ENCODE results near the gene CLCN1. TPM values are rescaled to one million over a fixed set of nuclear protein-coding genes. Genes with fewer than 3 reads are reported as not detected.
"Not testable (repeated sequence)": the region's sequence is repeated elsewhere in the genome, so short reads cannot be mapped to it uniquely, and the experiment has no call there.

The CLCN1 gene
- total RNA-seq, 4 donors from 2014 or later = 0.64 TPM; not detected in 3

DNA sequence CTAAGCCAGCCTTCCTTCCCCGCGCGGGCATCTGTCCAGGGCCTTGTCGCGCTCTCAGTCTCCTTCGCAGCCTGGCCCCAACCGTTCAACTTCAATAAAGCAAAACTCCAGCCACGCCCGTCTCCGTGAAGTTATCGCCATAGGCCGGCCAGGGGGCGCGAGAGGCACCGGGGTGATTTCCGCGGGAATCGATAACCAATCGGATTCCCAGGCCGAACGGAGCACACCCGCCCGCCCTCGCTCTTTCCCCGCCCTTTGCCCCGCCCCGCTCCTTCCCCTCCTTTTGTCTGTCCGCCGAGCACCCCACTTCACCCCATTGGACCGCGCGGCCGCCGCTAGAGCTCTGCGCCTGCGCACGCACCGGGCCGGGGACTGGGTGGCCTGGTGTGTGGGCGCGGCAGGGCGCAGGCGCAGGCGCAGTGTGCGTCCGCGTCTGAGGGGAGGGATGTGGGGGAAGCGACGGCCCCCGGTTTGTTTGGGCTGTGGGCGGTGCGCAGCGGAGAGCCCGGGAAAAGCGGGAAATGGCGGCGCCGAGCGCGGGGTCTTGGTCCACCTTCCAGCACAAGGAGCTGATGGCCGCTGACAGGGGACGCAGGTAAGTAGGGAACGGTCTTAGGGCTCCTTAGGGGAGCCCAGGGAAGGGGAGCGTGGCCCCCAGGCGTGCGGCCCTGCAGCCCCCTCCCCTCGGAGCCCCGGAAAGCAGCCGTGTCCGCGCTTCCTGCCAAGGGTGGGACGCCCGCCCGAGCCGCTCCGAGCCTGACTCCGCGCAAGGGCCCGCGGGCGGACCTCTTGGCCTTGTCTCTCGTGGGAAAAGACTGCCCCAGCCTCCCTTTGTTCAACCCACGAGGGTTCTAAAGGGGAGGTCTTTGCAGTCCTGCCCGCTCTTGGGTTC lies 27.7 kb upstream of the CLCN1 start, which contains the start of gene CASP2:
CASP2 (plus strand) TSS at position 417 of the 892 bp plus-strand sequence; CDS start at position 522, 105 bp downstream.
- Histone ChIP-seq H3K4me3 (peak within 1 kb of the TSS; percentile 84), H3K36me3 (peaks cover 19% of the 10 kb centered on the region), H3K4me1 (peaks cover 44% of the 10 kb centered on the region), H3K27me3 (no peaks in the 10 kb centered on the region), H3K27ac (peak within 1 kb of the TSS; percentile 90), H3K9me3 (no peaks in the 10 kb centered on the region)
- TF ChIP-seq EP300 (IDR thresholded peaks at IDR 0.05) = no peak
- peak; percentile 13 to 36 for TF ChIP-seq POLR2A (IDR thresholded peaks at IDR 0.05)
- peak in 2 of 3 donors; percentile 5 to 36 for TF ChIP-seq POLR2AphosphoS5 (IDR thresholded peaks at IDR 0.05)
- TF ChIP-seq, protein P1, sequence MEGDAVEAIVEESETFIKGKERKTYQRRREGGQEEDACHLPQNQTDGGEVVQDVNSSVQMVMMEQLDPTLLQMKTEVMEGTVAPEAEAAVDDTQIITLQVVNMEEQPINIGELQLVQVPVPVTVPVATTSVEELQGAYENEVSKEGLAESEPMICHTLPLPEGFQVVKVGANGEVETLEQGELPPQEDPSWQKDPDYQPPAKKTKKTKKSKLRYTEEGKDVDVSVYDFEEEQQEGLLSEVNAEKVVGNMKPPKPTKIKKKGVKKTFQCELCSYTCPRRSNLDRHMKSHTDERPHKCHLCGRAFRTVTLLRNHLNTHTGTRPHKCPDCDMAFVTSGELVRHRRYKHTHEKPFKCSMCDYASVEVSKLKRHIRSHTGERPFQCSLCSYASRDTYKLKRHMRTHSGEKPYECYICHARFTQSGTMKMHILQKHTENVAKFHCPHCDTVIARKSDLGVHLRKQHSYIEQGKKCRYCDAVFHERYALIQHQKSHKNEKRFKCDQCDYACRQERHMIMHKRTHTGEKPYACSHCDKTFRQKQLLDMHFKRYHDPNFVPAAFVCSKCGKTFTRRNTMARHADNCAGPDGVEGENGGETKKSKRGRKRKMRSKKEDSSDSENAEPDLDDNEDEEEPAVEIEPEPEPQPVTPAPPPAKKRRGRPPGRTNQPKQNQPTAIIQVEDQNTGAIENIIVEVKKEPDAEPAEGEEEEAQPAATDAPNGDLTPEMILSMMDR (IDR thresholded peaks at IDR 0.05) = peak; percentile 14 to 39
- WGBS = 5% methylated on average over 52 of the region's 84 CpGs
- peak; percentile 98 for DNase-seq (ENCODE audit: low spot score in 2 of 2)

DNA sequence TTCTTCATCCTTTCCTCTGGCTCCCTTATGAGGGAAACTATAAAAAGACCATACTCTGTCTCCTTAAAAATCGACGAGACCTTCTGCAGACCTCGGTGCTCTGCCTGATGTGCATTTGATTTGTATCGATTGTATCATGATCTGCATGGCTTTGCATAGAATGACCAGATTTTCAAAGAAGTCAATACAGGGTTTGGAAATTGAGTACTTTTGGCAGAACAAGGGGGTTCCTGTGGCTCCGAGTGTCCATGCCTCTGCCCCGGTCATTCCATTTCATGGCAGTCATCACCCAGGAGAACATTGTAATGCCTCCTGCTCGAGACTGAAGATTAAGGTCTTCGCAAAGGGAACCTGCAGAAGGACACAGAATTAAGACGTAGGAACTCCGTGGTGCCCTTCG lies 27.1 kb upstream of the CLCN1 start:
- TF ChIP-seq, protein P1 (IDR thresholded peaks at IDR 0.05) = no peak
- TF ChIP-seq POLR2AphosphoS5 (IDR thresholded peaks at IDR 0.05) (no peak), POLR2A (IDR thresholded peaks at IDR 0.05) (no peak), EP300 (IDR thresholded peaks at IDR 0.05) (no peak)

DNA sequence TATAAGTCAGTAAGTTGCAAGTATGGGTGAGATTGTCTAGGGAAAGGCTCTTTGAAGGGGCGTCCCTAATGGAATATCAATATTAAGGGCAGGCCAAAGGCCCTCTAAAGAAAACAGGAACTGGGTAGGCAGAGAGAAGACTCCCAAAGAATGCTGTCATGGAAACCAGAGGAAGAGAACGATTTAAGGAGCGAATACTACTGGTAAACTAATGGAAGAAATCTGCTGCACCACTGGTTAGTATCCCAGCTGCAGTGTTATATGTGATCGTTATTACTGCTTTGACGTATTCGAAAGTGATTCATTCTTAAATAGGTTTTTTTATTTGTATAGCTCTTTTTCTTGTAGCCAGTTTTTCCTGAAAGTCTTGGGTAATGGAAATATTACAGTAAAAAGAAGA lies 26.5 kb upstream of the CLCN1 start:
- peaks cover 44% of the 10 kb centered on the region for H3K4me1 ChIP-seq
- 12% methylated on average over 6 of the region's 6 CpGs for WGBS
- no peak for DNase-seq (ENCODE audit: low spot score in 2 of 2)
- H3K27ac ChIP-seq = peak overlapping the region; percentile 90
- no peaks in the 10 kb centered on the region for H3K9me3 ChIP-seq
- H3K4me3 ChIP-seq = peak overlapping the region; percentile 84
- H3K27me3 ChIP-seq = no peaks in the 10 kb centered on the region
- TF ChIP-seq, protein P1 (IDR thresholded peaks at IDR 0.05) = no peak
- TF ChIP-seq POLR2AphosphoS5 (IDR thresholded peaks at IDR 0.05) (no peak), POLR2A (IDR thresholded peaks at IDR 0.05) (no peak), EP300 (IDR thresholded peaks at IDR 0.05) (no peak)
- H3K36me3 ChIP-seq = peaks cover 32% of the 10 kb centered on the region

More for the DNA sequence above, 27.1 kb upstream of the CLCN1 start:
- Histone ChIP-seq H3K9me3 (no peaks in the 10 kb centered on the region), H3K27me3 (no peaks in the 10 kb centered on the region), H3K4me3 (peak overlapping the region; percentile 84), H3K4me1 (peaks cover 44% of the 10 kb centered on the region), H3K27ac (peak overlapping the region; percentile 90), H3K36me3 (peaks cover 26% of the 10 kb centered on the region)
- DNase-seq (ENCODE audit: low spot score in 2 of 2) = no peak
- 0% methylated on average over 11 of the region's 11 CpGs for WGBS

DNA sequence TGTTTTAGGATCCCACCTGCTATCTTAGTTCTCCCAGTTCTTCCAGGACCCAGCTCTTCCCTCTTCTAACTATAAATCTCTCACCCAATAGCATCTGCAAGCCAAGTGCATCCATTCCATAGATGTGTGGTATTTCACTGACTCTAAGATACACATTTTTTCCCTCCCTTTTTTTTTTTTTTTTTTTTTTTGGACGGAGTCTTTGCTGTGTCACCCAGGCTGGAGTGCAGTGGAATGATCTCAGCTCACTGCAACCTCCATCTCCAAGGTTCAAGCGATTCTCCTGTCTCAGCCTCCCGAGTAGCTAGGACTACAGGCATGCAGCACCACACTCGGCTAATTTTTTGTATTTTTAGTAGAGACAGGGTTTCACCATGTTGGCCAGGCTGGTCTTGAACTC lies 26.0 kb upstream of the CLCN1 start:
- DNase-seq (ENCODE audit: low spot score in 2 of 2); H3K27ac ChIP-seq; H3K27me3 ChIP-seq; H3K9me3 ChIP-seq: not testable (repeated sequence)
- Histone ChIP-seq H3K4me1 (peaks cover 44% of the 10 kb centered on the region), H3K4me3 (peak overlapping the region; percentile 84), H3K36me3 (peaks cover 36% of the 10 kb centered on the region)
- 55% methylated on average over 4 of the region's 4 CpGs for WGBS

DNA sequence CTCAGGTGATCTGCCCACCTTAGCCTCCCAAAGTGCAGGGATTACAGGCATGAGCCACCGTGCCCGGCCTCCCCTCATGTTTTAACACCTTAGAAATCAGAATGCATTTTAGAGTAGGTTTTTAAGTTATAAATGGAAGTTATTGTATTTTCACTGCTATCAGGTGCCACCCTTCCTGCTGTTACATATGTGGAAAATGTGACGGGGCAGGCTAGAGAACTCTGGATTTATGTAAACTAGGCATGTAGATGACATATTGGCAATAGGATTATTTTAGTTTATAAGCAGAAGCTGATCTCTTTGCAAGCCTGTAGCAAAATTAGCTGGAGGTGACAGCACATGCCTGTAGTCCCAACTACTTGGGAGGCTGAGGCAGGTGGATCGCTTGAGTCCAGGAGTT lies 25.6 kb upstream of the CLCN1 start:
- WGBS = 86% methylated on average over 4 of the region's 4 CpGs
- Histone ChIP-seq H3K36me3 (peaks cover 40% of the 10 kb centered on the region), H3K27ac (no peak overlapping the region), H3K9me3 (no peaks in the 10 kb centered on the region), H3K4me3 (peak overlapping the region; percentile 6), H3K27me3 (no peaks in the 10 kb centered on the region), H3K4me1 (peaks cover 44% of the 10 kb centered on the region)
- no peak for TF ChIP-seq POLR2A (IDR thresholded peaks at IDR 0.05)
- TF ChIP-seq, protein P1 (IDR thresholded peaks at IDR 0.05) = no peak
- TF ChIP-seq EP300 (IDR thresholded peaks at IDR 0.05) = no peak
- TF ChIP-seq POLR2AphosphoS5 (IDR thresholded peaks at IDR 0.05) = no peak
- DNase-seq (ENCODE audit: low spot score in 2 of 2) = no peak

Measured in suprapubic skin (tissue), 4 donors.